Measurements from ENCODE around the gene LRRD1. TPM values are rescaled to one million over a fixed set of nuclear protein-coding genes. Genes with fewer than 3 reads are reported as not detected.

The LRRD1 gene
- total and polyA plus RNA-seq, 2 of the 13 experiments (the other 11 are each of a cell fraction or from before 2014, with no cell fraction given) = 0.03 TPM; not detected in 1

DNA sequence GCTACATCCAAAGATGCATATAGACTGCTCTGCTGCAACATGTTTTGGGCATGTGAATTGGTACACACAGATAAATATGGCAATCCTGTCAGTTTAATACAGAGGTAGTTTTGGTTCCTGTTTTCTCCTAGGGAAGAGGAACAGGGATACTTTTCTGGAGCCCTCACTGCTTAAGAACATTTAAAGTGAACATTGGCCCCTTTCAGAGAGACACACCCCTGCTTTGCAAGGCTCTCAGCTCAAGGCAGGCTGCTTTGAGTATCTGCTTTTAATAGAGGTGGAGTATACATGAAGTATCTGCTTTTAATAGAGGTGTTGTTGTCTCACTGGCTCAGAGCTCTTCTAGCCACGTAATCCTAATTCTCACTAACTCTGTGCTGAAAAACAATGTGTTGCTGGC, 83.6 kb downstream of the LRRD1 start (continued):
- TF ChIP-seq, protein P1, sequence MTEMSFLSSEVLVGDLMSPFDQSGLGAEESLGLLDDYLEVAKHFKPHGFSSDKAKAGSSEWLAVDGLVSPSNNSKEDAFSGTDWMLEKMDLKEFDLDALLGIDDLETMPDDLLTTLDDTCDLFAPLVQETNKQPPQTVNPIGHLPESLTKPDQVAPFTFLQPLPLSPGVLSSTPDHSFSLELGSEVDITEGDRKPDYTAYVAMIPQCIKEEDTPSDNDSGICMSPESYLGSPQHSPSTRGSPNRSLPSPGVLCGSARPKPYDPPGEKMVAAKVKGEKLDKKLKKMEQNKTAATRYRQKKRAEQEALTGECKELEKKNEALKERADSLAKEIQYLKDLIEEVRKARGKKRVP (CRISPR knock-in tag; IDR thresholded peaks at IDR 0.05) = no peak
- TF ChIP-seq HDAC2 (CRISPR knock-in tag; IDR thresholded peaks at IDR 0.05) (no peak), TEF (CRISPR knock-in tag; IDR thresholded peaks at IDR 0.05) (no peak)

Small RNA genes lying within 50 kb of the gene (microRNA-seq; reads per million reads assigned to microRNA genes)
- gene MIR1285-1 = not detected

Small RNA genes lying within 50 kb of the gene (small RNA-seq; reads per million reads assigned to genes)
- gene MIR1285-1 (ENCODE audit: insufficient read depth in 2 of 3, insufficient read length in 3 of 3, low read depth in 2 of 3, low replicate concordance in 1 of 3) (0 reads per million in 3 experiments), gene RF00019 (ENCODE audit: insufficient read depth in 2 of 3, insufficient read length in 3 of 3, low read depth in 2 of 3, low replicate concordance in 1 of 3) (0 reads per million in 3 experiments)

Other genes with a start within 250 kb of the LRRD1 start
- 33.1 TPM in 2 replicates for gene AKAP9, start 238.3 kb downstream of the LRRD1 start, total RNA-seq (2016; rRNA removed; fragmentation: Illumina TruSeq; extraction: Trizol)
- gene AKAP9, start 238.3 kb downstream of the LRRD1 start, polyA plus RNA-seq (2011; rRNA removed) = 18.7 and 27.6 TPM in 2 replicates
- 194 and 260 TPM in 2 replicates for gene CYP51A1, start 44.7 kb downstream of the LRRD1 start, total RNA-seq (2016; rRNA removed; fragmentation: Illumina TruSeq; extraction: Trizol)
- gene CYP51A1, start 44.7 kb downstream of the LRRD1 start, polyA plus RNA-seq (2011; rRNA removed) = 15.4 and 21.9 TPM in 2 replicates
- 29.4 and 31.2 TPM in 2 replicates for gene KRIT1, start 66.8 kb upstream of the LRRD1 start, total RNA-seq (2016; rRNA removed; fragmentation: Illumina TruSeq; extraction: Trizol)
- 23.4 and 37.7 TPM in 2 replicates for gene KRIT1, start 66.8 kb upstream of the LRRD1 start, polyA plus RNA-seq (2011; rRNA removed)
- gene ANKIB1, start 66.8 kb upstream of the LRRD1 start, total RNA-seq (2016; rRNA removed; fragmentation: Illumina TruSeq; extraction: Trizol) = 26.6 and 29.6 TPM in 2 replicates
- gene ANKIB1, start 66.8 kb upstream of the LRRD1 start, polyA plus RNA-seq (2011; rRNA removed) = 24.8 and 28.7 TPM in 2 replicates

Data from HepG2 (cell line).